Body of pancreas (tissue), 4 donors: ENCODE data around the gene GINS2.

ENCODE experiments used
- CTCF ChIP-seq, 7 experiments: fragments of 450-650 bp in 4 of 7; fragments of 200-600 bp in 3 of 7; sonication (generic) in 3 of 7; IDR thresholded peaks; one replicate each; pipeline ENCODE4 v1.5.1; 2016 to 2019; ENCODE audit warnings: antibody characterized with exemption in 7 of 7
- POLR2A ChIP-seq, 3 donors: fragments of 450-650 bp; IDR thresholded peaks; one replicate each; pipeline ENCODE4 v1.6.1; 2016; ENCODE audit warnings: antibody characterized with exemption in 3 of 3, mild to moderate bottlenecking in 2 of 3

GRCh38 chr16:85687651-85688471 is 893 bp downstream of the GINS2 start:
- TF ChIP-seq POLR2A (IDR thresholded peaks at IDR 0.05) (no peak), CTCF (IDR thresholded peaks at IDR 0.05) (no peak)
